ENCODE results near the gene NRN1. TPM values are rescaled to one million over a fixed set of nuclear protein-coding genes. Genes with fewer than 3 reads are reported as not detected.
"Not testable (repeated sequence)": the region's sequence is repeated elsewhere in the genome, so short reads cannot be mapped to it uniquely, and the experiment has no call there.

NRN1 gene
- total and polyA plus RNA-seq, 9 donors, result 18.3 to 29.4 (median 23.9) TPM

- Histone ChIP-seq H3K9me3 (replicated peaks; ENCODE audit: control insufficient read depth, low read depth, low read length) (no peaks in the 10 kb centered on the region), H3K36me3 (ENCODE audit: control insufficient read depth, insufficient read depth, low read length) (no peaks in the 10 kb centered on the region), H3K27ac (ENCODE audit: low read length) (no peak overlapping the region), H3K27me3 (ENCODE audit: control insufficient read depth, insufficient read depth, low read length) (peaks cover 3% of the 10 kb centered on the region), H3K4me3 (ENCODE audit: low read length) (no peak overlapping the region), H3K4me1 (ENCODE audit: control insufficient read depth, insufficient read depth, low read length) (no peaks in the 10 kb centered on the region)
- 66% methylated on average over 4 of the region's 5 CpGs for WGBS (ENCODE audit: insufficient coverage)
- DNase-seq, result no peak
These were observed 17.5 kb upstream of the NRN1 start for GRCh38 chr6:6024220-6024619.

GRCh38 chr6:6022841-6023240 is 16.1 kb upstream of the NRN1 start:
- H3K27ac ChIP-seq (ENCODE audit: low read length); H3K9me3 ChIP-seq (replicated peaks; ENCODE audit: control insufficient read depth, low read depth, low read length); DNase-seq; H3K36me3 ChIP-seq (ENCODE audit: control insufficient read depth, insufficient read depth, low read length); H3K27me3 ChIP-seq (ENCODE audit: control insufficient read depth, insufficient read depth, low read length); H3K4me1 ChIP-seq (ENCODE audit: control insufficient read depth, insufficient read depth, low read length); H3K4me3 ChIP-seq (ENCODE audit: low read length): not testable (repeated sequence)
- 100% methylated on average over 1 of the region's 2 CpGs for WGBS (ENCODE audit: insufficient coverage)

- 2% methylated on average over 52 of the region's 62 CpGs for whole genome bisulfite sequencing (ENCODE audit: insufficient coverage)
- H3K27me3 ChIP-seq (ENCODE audit: control insufficient read depth, insufficient read depth, low read length), result peaks cover 73% of the 10 kb centered on the region
- H3K9me3 ChIP-seq (replicated peaks; ENCODE audit: control insufficient read depth, low read depth, low read length), result no peaks in the 10 kb centered on the region
- peaks cover 38% of the 10 kb centered on the region for H3K4me1 ChIP-seq (ENCODE audit: control insufficient read depth, insufficient read depth, low read length)
- DNase-seq, result peak; percentile 92
- H3K27ac ChIP-seq (ENCODE audit: low read length), result peak overlapping the region; percentile 92
- no peaks in the 10 kb centered on the region for H3K36me3 ChIP-seq (ENCODE audit: control insufficient read depth, insufficient read depth, low read length)
- H3K4me3 ChIP-seq (ENCODE audit: low read length), result peak overlapping the region; percentile 51
These were observed 2.1 kb upstream of the NRN1 start for GRCh38 chr6:6008648-6009421.

GRCh38 chr6:6008089-6008647 is 1.4 kb upstream of the NRN1 start:
- Histone ChIP-seq H3K4me1 (ENCODE audit: control insufficient read depth, insufficient read depth, low read length) (peaks cover 45% of the 10 kb centered on the region), H3K27ac (ENCODE audit: low read length) (peak overlapping the region; percentile 92), H3K36me3 (ENCODE audit: control insufficient read depth, insufficient read depth, low read length) (no peaks in the 10 kb centered on the region), H3K4me3 (ENCODE audit: low read length) (peak overlapping the region; percentile 55), H3K9me3 (replicated peaks; ENCODE audit: control insufficient read depth, low read depth, low read length) (no peaks in the 10 kb centered on the region), H3K27me3 (ENCODE audit: control insufficient read depth, insufficient read depth, low read length) (peaks cover 77% of the 10 kb centered on the region)
- no peak for DNase-seq
- WGBS (ENCODE audit: insufficient coverage), result 0% methylated on average over 11 of the region's 18 CpGs

GRCh38 chr6:6007366-6008088 is 802 bp upstream of the NRN1 start:
- Histone ChIP-seq H3K27me3 (ENCODE audit: control insufficient read depth, insufficient read depth, low read length) (peaks cover 79% of the 10 kb centered on the region), H3K27ac (ENCODE audit: low read length) (peak overlapping the region; percentile 92), H3K9me3 (replicated peaks; ENCODE audit: control insufficient read depth, low read depth, low read length) (no peaks in the 10 kb centered on the region), H3K4me3 (ENCODE audit: low read length) (peak overlapping the region; percentile 55), H3K4me1 (ENCODE audit: control insufficient read depth, insufficient read depth, low read length) (peaks cover 51% of the 10 kb centered on the region), H3K36me3 (ENCODE audit: control insufficient read depth, insufficient read depth, low read length) (no peaks in the 10 kb centered on the region)
- peak; percentile 72 for DNase-seq
- under 1% methylated on average over 43 of the region's 57 CpGs for WGBS (ENCODE audit: insufficient coverage)

- H3K36me3 ChIP-seq (ENCODE audit: control insufficient read depth, insufficient read depth, low read length), result no peaks in the 10 kb centered on the region
- H3K4me1 ChIP-seq (ENCODE audit: control insufficient read depth, insufficient read depth, low read length), result peaks cover 59% of the 10 kb centered on the region
- H3K27ac ChIP-seq (ENCODE audit: low read length), result peak overlapping the region; percentile 92
- DNase-seq, result no peak
- peaks cover 88% of the 10 kb centered on the region for H3K27me3 ChIP-seq (ENCODE audit: control insufficient read depth, insufficient read depth, low read length)
- no peaks in the 10 kb centered on the region for H3K9me3 ChIP-seq (replicated peaks; ENCODE audit: control insufficient read depth, low read depth, low read length)
- peak overlapping the region; percentile 55 for H3K4me3 ChIP-seq (ENCODE audit: low read length)
- 20% methylated on average over 1 of the region's 10 CpGs for WGBS (ENCODE audit: insufficient coverage)
These were observed 708 bp downstream of the NRN1 start for GRCh38 chr6:6006006-6006427.

GRCh38 chr6:6005051-6006005 is 1.4 kb downstream of the NRN1 start:
- Histone ChIP-seq H3K9me3 (replicated peaks; ENCODE audit: control insufficient read depth, low read depth, low read length) (no peaks in the 10 kb centered on the region), H3K4me1 (ENCODE audit: control insufficient read depth, insufficient read depth, low read length) (peaks cover 59% of the 10 kb centered on the region), H3K36me3 (ENCODE audit: control insufficient read depth, insufficient read depth, low read length) (no peaks in the 10 kb centered on the region), H3K27me3 (ENCODE audit: control insufficient read depth, insufficient read depth, low read length) (peaks cover 92% of the 10 kb centered on the region), H3K27ac (ENCODE audit: low read length) (peak overlapping the region; percentile 29), H3K4me3 (ENCODE audit: low read length) (peak overlapping the region; percentile 55)
- 6% methylated on average over 3 of the region's 13 CpGs for WGBS (ENCODE audit: insufficient coverage)
- DNase-seq, result no peak

GRCh38 chr6:6004390-6004995 is 2.2 kb downstream of the NRN1 start:
- Histone ChIP-seq H3K27ac (ENCODE audit: low read length) (peak overlapping the region; percentile 9), H3K27me3 (ENCODE audit: control insufficient read depth, insufficient read depth, low read length) (peaks cover 95% of the 10 kb centered on the region), H3K4me1 (ENCODE audit: control insufficient read depth, insufficient read depth, low read length) (peaks cover 62% of the 10 kb centered on the region), H3K9me3 (replicated peaks; ENCODE audit: control insufficient read depth, low read depth, low read length) (no peaks in the 10 kb centered on the region), H3K4me3 (ENCODE audit: low read length) (peak overlapping the region; percentile 53), H3K36me3 (ENCODE audit: control insufficient read depth, insufficient read depth, low read length) (no peaks in the 10 kb centered on the region)
- WGBS (ENCODE audit: insufficient coverage), result 5% methylated on average over 33 of the region's 37 CpGs
- peak; percentile 44 for DNase-seq

GRCh38 chr6:6003621-6004366 is 2.9 kb downstream of the NRN1 start:
- Histone ChIP-seq H3K9me3 (replicated peaks; ENCODE audit: control insufficient read depth, low read depth, low read length) (no peaks in the 10 kb centered on the region), H3K4me3 (ENCODE audit: low read length) (peak overlapping the region; percentile 53), H3K27me3 (ENCODE audit: control insufficient read depth, insufficient read depth, low read length) (peaks cover 96% of the 10 kb centered on the region), H3K27ac (ENCODE audit: low read length) (peak overlapping the region; percentile 78), H3K4me1 (ENCODE audit: control insufficient read depth, insufficient read depth, low read length) (peaks cover 64% of the 10 kb centered on the region), H3K36me3 (ENCODE audit: control insufficient read depth, insufficient read depth, low read length) (no peaks in the 10 kb centered on the region)
- WGBS (ENCODE audit: insufficient coverage), result 2% methylated on average over 53 of the region's 64 CpGs
- DNase-seq, result peak; percentile 68

Measured in muscle of leg (tissue), 11 donors.